SU-DHL-6 (cell line): ENCODE data around the gene NCOA3.

Experiments used
- H2AFZ ChIP-seq: fragments of 200-600 bp; sonication (generic); 2 replicates; pipeline ENCODE4 v1.6.1; 2014; ENCODE audit warnings: low read depth, mild to moderate bottlenecking, moderate library complexity, mixed read lengths, antibody characterized with exemption, low read length; ENCODE audit not compliant: severe bottlenecking
- H3F3A ChIP-seq: fragments of 200-600 bp; shearing (Covaris generic); 2 replicates; pipeline ENCODE4 v1.6.0; 2016; ENCODE audit warnings: antibody characterized with exemption, mild to moderate bottlenecking; ENCODE audit not compliant: insufficient read depth
- H3K27ac ChIP-seq: fragments of 200-600 bp; sonication (generic); 2 replicates; pipeline ENCODE4 v1.5.1; 2016; ENCODE audit warnings: low read depth, mild to moderate bottlenecking, low read length, moderate library complexity, mixed read lengths
- H3K27me3 ChIP-seq: fragments of 200-600 bp; sonication (generic), shearing (Covaris generic); 2 replicates; pipeline ENCODE4 v1.6.0; 2014; ENCODE audit warnings: mild to moderate bottlenecking, low read length
- H3K36me3 ChIP-seq: fragments of 200-600 bp; sonication (generic); 2 replicates; pipeline ENCODE4 v1.6.1; 2014; ENCODE audit warnings: mild to moderate bottlenecking, low read length, mixed read lengths
- H3K4me2 ChIP-seq: fragments of 300-600, 200-600 bp; shearing (Covaris generic), sonication (generic); 2 replicates; pipeline ENCODE4 v1.6.0; 2014; ENCODE audit warnings: low read length, low read depth, mild to moderate bottlenecking; ENCODE audit not compliant: poor library complexity, severe bottlenecking
- H3K4me3 ChIP-seq: fragments of 200-600 bp; sonication (generic); 2 replicates; pipeline ENCODE4 v1.5.1; 2014; ENCODE audit warnings: antibody characterized with exemption, low read length, mild to moderate bottlenecking, mixed read lengths; ENCODE audit not compliant: insufficient read depth, poor library complexity, severe bottlenecking
- H3K79me2 ChIP-seq: fragments of 200-600 bp; sonication (generic); 2 replicates; pipeline ENCODE4 v1.6.1; 2014; ENCODE audit warnings: mild to moderate bottlenecking, low read length, moderate library complexity; ENCODE audit not compliant: insufficient read depth
- H3K9ac ChIP-seq: fragments of 200-600 bp; sonication (generic); 2 replicates; pipeline ENCODE4 v1.7.0; 2014; ENCODE audit warnings: mild to moderate bottlenecking, low read length
- H3K9me2 ChIP-seq: fragments of 200-600 bp; sonication (generic); replicated peaks from 2 replicates; pipeline ENCODE4 v1.6.1; 2014; ENCODE audit warnings: low read length; ENCODE audit not compliant: insufficient read depth
- H3K9me3 ChIP-seq: fragments of 200-600 bp; sonication (generic); 2 replicates; pipeline ENCODE4 v1.6.1; 2014; ENCODE audit warnings: low read length, mixed read lengths; ENCODE audit not compliant: insufficient read depth
- H4K20me1 ChIP-seq: fragments of 200-600 bp; sonication (generic); 2 replicates; pipeline ENCODE4 v1.6.1; 2014; ENCODE audit warnings: low read depth, mild to moderate bottlenecking, antibody characterized with exemption, low read length, moderate library complexity, mixed read lengths
- CTCF ChIP-seq: fragments of 200-600 bp; sonication (generic); IDR thresholded peaks from one replicate; pipeline ENCODE4 v1.5.1; 2017; ENCODE audit warnings: antibody characterized with exemption, mild to moderate bottlenecking, low read length, moderate library complexity; ENCODE audit not compliant: insufficient read depth, poor library complexity, severe bottlenecking
- EZH2phosphoT487 ChIP-seq: fragments of 200-600 bp; sonication (generic), shearing (Covaris generic); conservative IDR thresholded peaks from 2 replicates; pipeline ENCODE4 v1.6.1; 2018; ENCODE audit warnings: mild to moderate bottlenecking, antibody characterized with exemption, low read length, moderate library complexity, mixed read lengths

Gene NCOA3

GRCh38 chr20:47666304-47666703 lies 164.6 kb downstream of the NCOA3 start:
- Histone ChIP-seq H3K9me3 (no peaks in the 10 kb centered on the region), H3K4me2 (no peak overlapping the region), H4K20me1 (no peaks in the 10 kb centered on the region; the same call in 1 of the 2 replicates), H3K9ac (no peak overlapping the region), H2AFZ (no peak overlapping the region), H3K79me2 (no peaks in the 10 kb centered on the region), H3K36me3 (no peaks in the 10 kb centered on the region), H3F3A (peaks cover 40% of the 10 kb centered on the region), H3K4me3 (no peak overlapping the region), H3K9me2 (no peaks in the 10 kb centered on the region), H3K27ac (no peak overlapping the region), H3K27me3 (no peaks in the 10 kb centered on the region)
- no peak for TF ChIP-seq EZH2phosphoT487
- TF ChIP-seq CTCF = no peak

GRCh38 chr20:47667086-47667485 lies 165.4 kb downstream of the NCOA3 start:
- no peak overlapping the region for H3K4me3 ChIP-seq
- H4K20me1 ChIP-seq = no peaks in the 10 kb centered on the region
- no peak overlapping the region for H3K27ac ChIP-seq
- no peak overlapping the region for H2AFZ ChIP-seq
- no peaks in the 10 kb centered on the region for H3K9me3 ChIP-seq
- no peak overlapping the region for H3K4me2 ChIP-seq
- H3K9ac ChIP-seq = no peak overlapping the region
- TF ChIP-seq CTCF (no peak), EZH2phosphoT487 (no peak)
- no peaks in the 10 kb centered on the region for H3K79me2 ChIP-seq
- no peaks in the 10 kb centered on the region for H3K27me3 ChIP-seq
- no peaks in the 10 kb centered on the region for H3K9me2 ChIP-seq
- peaks cover 33% of the 10 kb centered on the region for H3F3A ChIP-seq
- H3K36me3 ChIP-seq = no peaks in the 10 kb centered on the region

GRCh38 chr20:47667531-47668312 lies 166.0 kb downstream of the NCOA3 start:
- Histone ChIP-seq H3F3A (peaks cover 28% of the 10 kb centered on the region), H4K20me1 (no peaks in the 10 kb centered on the region), H3K9me3 (no peaks in the 10 kb centered on the region), H3K9me2 (no peaks in the 10 kb centered on the region), H3K79me2 (no peaks in the 10 kb centered on the region), H2AFZ (no peak overlapping the region), H3K36me3 (no peaks in the 10 kb centered on the region), H3K4me2 (no peak overlapping the region), H3K9ac (no peak overlapping the region), H3K27ac (no peak overlapping the region), H3K27me3 (no peaks in the 10 kb centered on the region), H3K4me3 (no peak overlapping the region)
- TF ChIP-seq CTCF (no peak), EZH2phosphoT487 (no peak)
